Measurements from ENCODE around the gene RBM33. TPM values are rescaled to one million over a fixed set of nuclear protein-coding genes. Genes with fewer than 3 reads are reported as not detected.

RBM33 gene
- total RNA-seq, 1 experiment from 2014 or later, result 81.8 TPM

GRCh38 chr7:155792999-155793560, 148.6 kb downstream of the RBM33 start:
- ChIA-PET CTCF (no interaction called here), POLR2A (no interaction called here)
- DNase-seq (ENCODE audit: low spot score) (no peak), ATAC-seq (no peak)
- Mint-ChIP-seq H3K4me1 (no peaks in the 10 kb centered on the region), H3K4me3 (no peak overlapping the region), H3K9me3 (peaks cover 3% of the 10 kb centered on the region; the same call in 1 of the 2 replicates), H3K36me3 (no peaks in the 10 kb centered on the region), H3K27me3 (ENCODE audit: low read depth) (peaks cover 33% of the 10 kb centered on the region), H3K27ac (no peak overlapping the region)
- TF ChIP-seq TP53 (CRISPR knock-in tag; IDR thresholded peaks at IDR 0.05) (no peak), AFF4 (CRISPR knock-in tag; IDR thresholded peaks at IDR 0.05; ENCODE audit: borderline replicate concordance) (no peak), MLX (CRISPR knock-in tag; IDR thresholded peaks at IDR 0.05) (no peak), SMAD4 (CRISPR knock-in tag; IDR thresholded peaks at IDR 0.05) (no peak), NFATC4 (CRISPR knock-in tag; IDR thresholded peaks at IDR 0.05) (no peak), RELA (CRISPR knock-in tag; IDR thresholded peaks at IDR 0.05; ENCODE audit: borderline replicate concordance) (no peak), ZNF671 (CRISPR knock-in tag; IDR thresholded peaks at IDR 0.05) (no peak), CBFB (CRISPR knock-in tag; IDR thresholded peaks at IDR 0.05; ENCODE audit: low read depth) (no peak), ZNF263 (CRISPR knock-in tag; IDR thresholded peaks at IDR 0.05; ENCODE audit: low read depth) (no peak), ZNF317 (CRISPR knock-in tag; IDR thresholded peaks at IDR 0.05; ENCODE audit: borderline replicate concordance, low read depth) (no peak), SMAD3 (CRISPR knock-in tag; IDR thresholded peaks at IDR 0.05; ENCODE audit: borderline replicate concordance) (no peak), GRHL2 (CRISPR knock-in tag; IDR thresholded peaks at IDR 0.05; ENCODE audit: insufficient replicate concordance, severe bottlenecking) (no peak), ETV6 (CRISPR knock-in tag; IDR thresholded peaks at IDR 0.05) (no peak), TEAD1 (CRISPR knock-in tag; IDR thresholded peaks at IDR 0.05) (no peak), ZNF219 (CRISPR knock-in tag; IDR thresholded peaks at IDR 0.05; ENCODE audit: borderline replicate concordance) (no peak), ESRRA (CRISPR knock-in tag; IDR thresholded peaks at IDR 0.05; ENCODE audit: borderline replicate concordance) (no peak)
- TF ChIP-seq, protein P1, sequence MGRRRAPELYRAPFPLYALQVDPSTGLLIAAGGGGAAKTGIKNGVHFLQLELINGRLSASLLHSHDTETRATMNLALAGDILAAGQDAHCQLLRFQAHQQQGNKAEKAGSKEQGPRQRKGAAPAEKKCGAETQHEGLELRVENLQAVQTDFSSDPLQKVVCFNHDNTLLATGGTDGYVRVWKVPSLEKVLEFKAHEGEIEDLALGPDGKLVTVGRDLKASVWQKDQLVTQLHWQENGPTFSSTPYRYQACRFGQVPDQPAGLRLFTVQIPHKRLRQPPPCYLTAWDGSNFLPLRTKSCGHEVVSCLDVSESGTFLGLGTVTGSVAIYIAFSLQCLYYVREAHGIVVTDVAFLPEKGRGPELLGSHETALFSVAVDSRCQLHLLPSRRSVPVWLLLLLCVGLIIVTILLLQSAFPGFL (CRISPR knock-in tag; IDR thresholded peaks at IDR 0.05; ENCODE audit: borderline replicate concordance), result no peak

DNA sequence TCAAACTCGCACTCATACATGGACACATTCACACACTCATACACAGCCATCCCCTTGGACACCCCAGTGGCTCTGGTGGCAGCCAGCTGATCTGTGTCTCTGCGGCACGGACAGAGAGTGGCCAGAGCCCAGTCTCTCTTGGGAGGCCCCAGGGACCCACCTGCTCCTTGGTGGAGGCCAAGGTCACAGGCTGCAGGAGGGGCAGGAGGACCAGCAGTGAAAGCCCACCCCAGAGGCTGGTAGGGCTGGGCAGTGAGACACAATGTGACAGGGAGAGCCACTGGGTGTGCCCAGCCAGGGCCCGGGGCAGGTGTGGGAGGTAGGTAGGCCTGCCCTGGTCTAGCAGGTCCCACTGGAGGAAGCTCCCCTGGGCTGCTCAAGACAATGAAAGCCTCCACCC, 149.3 kb downstream of the RBM33 start:
- Mint-ChIP-seq H3K36me3 (no peaks in the 10 kb centered on the region), H3K9me3 (peaks cover 3% of the 10 kb centered on the region; the same call in 1 of the 2 replicates), H3K4me3 (no peak overlapping the region), H3K27ac (no peak overlapping the region), H3K27me3 (ENCODE audit: low read depth) (peaks cover 38% of the 10 kb centered on the region), H3K4me1 (no peaks in the 10 kb centered on the region)
- no peak for ATAC-seq
- TF ChIP-seq ZNF396 (CRISPR knock-in tag; IDR thresholded peaks at IDR 0.05; ENCODE audit: borderline replicate concordance), result no peak
- no peak for TF ChIP-seq NFE2L1 (CRISPR knock-in tag; IDR thresholded peaks at IDR 0.05)
- TF ChIP-seq, protein P2, sequence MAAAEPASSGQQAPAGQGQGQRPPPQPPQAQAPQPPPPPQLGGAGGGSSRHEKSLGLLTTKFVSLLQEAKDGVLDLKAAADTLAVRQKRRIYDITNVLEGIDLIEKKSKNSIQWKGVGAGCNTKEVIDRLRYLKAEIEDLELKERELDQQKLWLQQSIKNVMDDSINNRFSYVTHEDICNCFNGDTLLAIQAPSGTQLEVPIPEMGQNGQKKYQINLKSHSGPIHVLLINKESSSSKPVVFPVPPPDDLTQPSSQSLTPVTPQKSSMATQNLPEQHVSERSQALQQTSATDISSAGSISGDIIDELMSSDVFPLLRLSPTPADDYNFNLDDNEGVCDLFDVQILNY (CRISPR knock-in tag; IDR thresholded peaks at IDR 0.05), result no peak
- no peak for TF ChIP-seq ZNF232 (CRISPR knock-in tag; IDR thresholded peaks at IDR 0.05)
- TF ChIP-seq PRRX2 (CRISPR knock-in tag; IDR thresholded peaks at IDR 0.05), result no peak
- TF ChIP-seq NFATC4 (CRISPR knock-in tag; IDR thresholded peaks at IDR 0.05), result no peak
- CTCF ChIA-PET, result no interaction called here
- DNase-seq (ENCODE audit: low spot score), result no peak
- POLR2A ChIA-PET, result no interaction called here

Measured in WTC11 (cell line).